HepG2 (cell line): ENCODE data around the gene STYX. TPM values are rescaled to one million over a fixed set of nuclear protein-coding genes. Genes with fewer than 3 reads are reported as not detected.

Experiments used
- ATAC-seq: fragments of 200-7000 bp; cut with Tn5 transposase; 3 replicates; pipeline ENCODE4 v1.9.1; 2020; ENCODE audit warnings: mild to moderate bottlenecking, moderate library complexity
- BruUV-seq: library from RNA; stranded (reverse); fragments of 400-500 nt; replicated peaks from 2 replicates; lab custom pipeline; 2021; lab: Mats Ljungman, UMichigan
- CTCF ChIA-PET: fragments of 300-600 bp; formaldehyde crosslinking; extraction: SDS; loops from one replicate; lab custom pipeline; 2021; ENCODE audit warnings: low total read pairs, inconsistent platforms, low intra/inter-chr PET ratio; lab: Yijun Ruan, JAX
- POLR2A ChIA-PET: fragments of 350-600 bp; sonication (Branson Sonifier 250); formaldehyde crosslinking; loops from one replicate; lab custom pipeline; 2020; ENCODE audit warnings: antibody characterized with exemption, inconsistent platforms; lab: Yijun Ruan, JAX
- DNase-seq: peaks from one replicate; pipeline ENCODE4 v3.0.0-alpha.2; 2015; ENCODE audit warnings: low spot score
- FAIRE-seq: peaks from 3 replicates; lab custom pipeline; 2011; peaks lifted over from hg19 to GRCh38; lab: Jason Lieb, UNC
- H2AFZ ChIP-seq: one replicate; pipeline ENCODE4 v1.6.1; 2011; ENCODE audit warnings: low read length, inconsistent platforms
- H3K27ac ChIP-seq: fragments of 300-600 bp; 3 replicates; pipeline ENCODE4 v1.8.0; 2011; ENCODE audit warnings: mixed run types, mild to moderate bottlenecking, mixed read lengths, low read length, inconsistent platforms; ENCODE audit not compliant: insufficient read depth; ENCODE audit errors: extremely low read length
- H3K27me3 ChIP-seq, 2 experiments: fragments of 200-600 bp in 1 of 2; 2 replicates in 1 of 2; 3 replicates in 1 of 2; pipeline versions ENCODE4 v1.6.0 to v1.8.0; 2011; ENCODE audit warnings: low read length in 2 of 2, mild to moderate bottlenecking in 2 of 2, moderate library complexity in 2 of 2, inconsistent platforms in 1 of 2; ENCODE audit not compliant: insufficient read depth in 2 of 2, control insufficient read depth in 1 of 2
- H3K36me3 ChIP-seq, 2 experiments: fragments of 200-600 bp in 1 of 2; replicated peaks in 1 of 2; 2 replicates in 1 of 2; 3 replicates in 1 of 2; pipeline versions ENCODE4 v1.5.1 to v1.8.0; 2011; ENCODE audit warnings: low read length in 2 of 2, inconsistent platforms in 1 of 2; ENCODE audit not compliant: insufficient read depth in 2 of 2, control insufficient read depth in 1 of 2
- H3K4me1 ChIP-seq: 2 replicates; pipeline ENCODE4 v1.5.1; 2012; ENCODE audit warnings: low read length, inconsistent platforms; ENCODE audit not compliant: insufficient read depth
- H3K4me2 ChIP-seq: 2 replicates; pipeline ENCODE4 v1.6.0; 2011; ENCODE audit warnings: low read depth, low read length, inconsistent platforms
- H3K4me3 ChIP-seq, 3 experiments: fragments of 200-600 bp in 1 of 3; sonication (generic), shearing (Covaris generic) in 1 of 3; replicated peaks in 1 of 3; 2 replicates each; pipeline ENCODE4 v1.5.1; 2011 to 2016; ENCODE audit warnings: low read length in 3 of 3, inconsistent platforms in 2 of 3, low read depth in 2 of 3, mild to moderate bottlenecking in 2 of 3, control low read depth in 1 of 3, mixed read lengths in 1 of 3; ENCODE audit not compliant: insufficient read depth in 1 of 3
- H3K79me2 ChIP-seq: one replicate; pipeline ENCODE4 v1.6.1; 2011; ENCODE audit warnings: low read length, inconsistent platforms; ENCODE audit not compliant: insufficient read depth
- H3K9ac ChIP-seq: 2 replicates; pipeline ENCODE4 v1.6.0; 2011; ENCODE audit warnings: mild to moderate bottlenecking, low read depth, low read length, inconsistent platforms; ENCODE audit not compliant: insufficient read depth
- H3K9me3 ChIP-seq: 2 replicates; pipeline ENCODE4 v1.5.1; 2012; ENCODE audit warnings: mild to moderate bottlenecking, low read length
- H4K20me1 ChIP-seq: 2 replicates; pipeline ENCODE4 v1.6.0; 2011; ENCODE audit warnings: inconsistent platforms, mild to moderate bottlenecking, low read length, moderate library complexity; ENCODE audit not compliant: insufficient read depth
- ATF2 ChIP-seq: sonication (generic); formaldehyde crosslinking; IDR thresholded peaks from 2 replicates; pipeline ENCODE4 v1.4.0; 2020; ENCODE audit warnings: missing genetic modification reagents
- IRF2 ChIP-seq: IDR thresholded peaks from 2 replicates; pipeline ENCODE4 v1.6.1; 2018; ENCODE audit warnings: missing genetic modification reagents, missing compliant biosample characterization
- MYNN ChIP-seq: sonication (generic); formaldehyde crosslinking; IDR thresholded peaks from 2 replicates; pipeline ENCODE4 v1.4.0; 2020; ENCODE audit warnings: mild to moderate bottlenecking, low read depth, missing genetic modification reagents
- REL ChIP-seq: sonication (generic); formaldehyde crosslinking; conservative IDR thresholded peaks from 2 replicates; pipeline ENCODE4 v1.8.0; 2022; ENCODE audit warnings: mild to moderate bottlenecking, missing genetic modification reagents, moderate library complexity
- ZMYM4 ChIP-seq: sonication (generic); formaldehyde crosslinking; IDR thresholded peaks from 2 replicates; pipeline ENCODE4 v1.8.1; 2023; ENCODE audit warnings: mild to moderate bottlenecking, missing genetic modification reagents
- ZNF10 ChIP-seq: sonication (generic); formaldehyde crosslinking; IDR thresholded peaks from 2 replicates; pipeline ENCODE4 v1.4.0; 2020; ENCODE audit warnings: mild to moderate bottlenecking, low read depth, missing genetic modification reagents, borderline replicate concordance
- ZNF17 ChIP-seq: sonication (generic); formaldehyde crosslinking; IDR thresholded peaks from 2 replicates; pipeline ENCODE4 v1.5.0; 2020; ENCODE audit warnings: mild to moderate bottlenecking, missing genetic modification reagents
- ZNF841 ChIP-seq: sonication (generic); formaldehyde crosslinking; IDR thresholded peaks from 2 replicates; pipeline ENCODE4 v1.8.1; 2023; ENCODE audit warnings: missing genetic modification reagents, borderline replicate concordance
- WGBS: methylation state at CpG from one replicate; pipeline ENCODE4 v1.1.6; 2017; ENCODE audit warnings: low lambda C conversion rate; 5-methylcytosine and 5-hydroxymethylcytosine counted together
- in situ Hi-C: cut with HindIII; loops from 2 replicates; pipeline ENCODE4 v1.10.0; 2017; ENCODE audit warnings: low pct_unique_long_range_greater_than_20kb; ENCODE audit not compliant: extremely low pct_ligation_motif_present
- intact Hi-C: fragments of 100-400 bp; cut with micrococcal nuclease; formaldehyde crosslinking; loops from one replicate; pipeline ENCODE4 v1.10.0; 2022; ENCODE audit not compliant: unreplicated experiment
- polyA plus RNA-seq, 8 experiments: library from polyadenylated mRNA; depleted of rRNA in 3 of 8; stranded (reverse) in 7 of 8; unstranded in 1 of 8; fragments of >200 nt; fragmentation: Illumina TruSeq in 4 of 8; extraction: Trizol in 4 of 8; gene quantifications; 2 replicates each; pipeline versions ENCODE4 v1.2.1 to v1.2.3, GENCODE V29; 2011 to 2016; ENCODE audit warnings: low read depth in 4 of 8, missing spikeins in 1 of 8, mixed read lengths in 1 of 8; ENCODE audit not compliant: insufficient read depth in 1 of 8
- total RNA-seq, 5 experiments: library from RNA; depleted of rRNA; stranded (reverse); fragments of >200 nt; fragmentation: Illumina TruSeq; extraction: Trizol; gene quantifications; 2 replicates each; pipeline ENCODE4 v1.2.3, GENCODE V29; 2016; ENCODE audit warnings: low read depth in 1 of 5

The STYX gene
- total and polyA plus RNA-seq, 2 of the 13 experiments (the other 11 are each of a cell fraction or from before 2014, with no cell fraction given), result 6.6 to 10.9 TPM

- TF ChIP-seq ZMYM4 (CRISPR knock-in tag) (peak; percentile 60; the same call in 1 of the 2 replicates), REL (CRISPR knock-in tag) (no peak), ZNF17 (CRISPR knock-in tag) (no peak), IRF2 (0 out of 2 replicates have a peak, but pooled peaks have one; percentile 29), ZNF10 (CRISPR knock-in tag) (no peak), MYNN (no peak)
Observed at GRCh38 chr14:52793061-52793460, 63.1 kb downstream of the STYX start (continued).

DNA sequence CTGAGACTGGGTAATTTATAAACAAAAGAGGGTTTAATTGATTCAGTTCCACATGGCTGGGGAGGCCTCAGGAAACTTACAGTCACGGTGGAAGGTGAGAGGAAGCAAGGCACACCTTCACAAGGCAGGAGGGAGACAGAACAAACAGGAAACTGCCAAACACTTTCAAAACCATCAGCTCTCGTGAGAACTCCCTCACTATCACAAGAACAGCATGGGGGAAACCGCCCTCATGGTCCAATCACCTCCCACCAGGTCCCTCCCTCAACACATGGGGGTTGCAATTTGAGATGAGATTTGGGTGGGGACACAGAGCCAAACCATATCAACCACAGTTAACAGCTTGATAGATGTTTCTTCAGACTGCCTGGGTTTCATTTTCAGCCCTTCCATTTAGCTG lies 67.7 kb downstream of the STYX start:
- Histone ChIP-seq H3K4me3 (no peak overlapping the region), H3K4me1 (peaks cover 33% of the 10 kb centered on the region), H3K27ac (no peak overlapping the region), H3K27me3 (no peaks in the 10 kb centered on the region), H3K9me3 (no peaks in the 10 kb centered on the region), H3K4me2 (no peak overlapping the region), H2AFZ (no peak overlapping the region), H3K79me2 (no peaks in the 10 kb centered on the region), H3K9ac (no peak overlapping the region), H4K20me1 (no peaks in the 10 kb centered on the region), H3K36me3 (no peaks in the 10 kb centered on the region)
- FAIRE-seq (no peak), ATAC-seq (no peak), DNase-seq (no peak)
- WGBS, result 41% methylated on average over 3 of the region's 3 CpGs
- BruUV-seq, result no TSS peak
- ChIA-PET POLR2A (no interaction called here), CTCF (no interaction called here)
- TF ChIP-seq ZNF841 (CRISPR knock-in tag), result no peak
- TF ChIP-seq ZMYM4 (CRISPR knock-in tag), result 0 out of 2 replicates have a peak, but pooled peaks have one; percentile 32
- TF ChIP-seq ATF2 (CRISPR knock-in tag), result no peak
- intact Hi-C loops, result no loop called here
- in situ Hi-C loops, result no loop called here
